ENCODE results near the gene GDPD3. TPM values are rescaled to one million over a fixed set of nuclear protein-coding genes. Genes with fewer than 3 reads are reported as not detected.

The GDPD3 gene
- total RNA-seq, 1 donor from 2014 or later = 1.8 TPM

DNA sequence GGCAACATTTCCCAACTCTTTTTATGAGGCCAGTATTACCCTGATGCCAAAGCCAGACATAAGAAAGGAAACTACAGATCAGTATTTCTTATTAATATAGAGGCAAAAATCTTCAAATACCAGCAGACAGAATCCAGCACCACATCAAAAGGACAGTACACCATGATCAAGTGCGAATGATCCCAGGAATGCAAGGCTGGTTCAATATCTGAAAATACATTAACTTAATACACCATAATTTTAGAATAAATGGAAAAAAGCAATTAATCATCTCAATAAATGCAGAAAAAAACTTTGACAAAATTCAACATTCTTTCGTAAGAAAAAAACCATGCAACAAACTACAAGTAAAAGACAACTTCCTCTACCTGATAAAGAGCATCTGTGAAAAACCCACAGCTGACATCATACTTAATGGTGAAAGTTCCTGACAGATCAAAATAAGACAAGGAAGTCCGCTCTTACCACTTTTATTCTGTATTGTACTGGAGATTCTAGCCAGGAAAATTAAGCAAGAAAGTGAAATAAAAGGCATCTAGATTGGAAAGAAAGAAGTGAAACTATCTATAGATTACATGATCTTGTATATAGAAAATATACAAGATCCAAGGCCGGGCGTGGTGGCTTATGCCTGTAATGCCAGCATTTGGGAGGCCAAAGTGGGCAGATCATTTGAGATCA lies 36.1 kb upstream of the GDPD3 start:
- no peaks in the 10 kb centered on the region for H3K4me1 ChIP-seq (ENCODE audit: insufficient read depth, low read length)
- H3K36me3 Mint-ChIP-seq (ENCODE audit: low read depth, unreplicated experiment) = no peaks in the 10 kb centered on the region
- H3K4me3 ChIP-seq (ENCODE audit: insufficient read depth, low read depth, low read length) = no peak overlapping the region
- FAIRE-seq (no peak), DNase-seq (ENCODE audit: low read depth) (no peak)
- H3K36me3 ChIP-seq (ENCODE audit: insufficient read depth, low read length) = no peaks in the 10 kb centered on the region
- no peaks in the 10 kb centered on the region for H3K4me1 Mint-ChIP-seq (ENCODE audit: low read depth, unreplicated experiment)
- H3K27ac ChIP-seq (ENCODE audit: low read depth, low read length) = no peak overlapping the region
- no peak overlapping the region for H3K9ac ChIP-seq (ENCODE audit: low read length)
- H3K27me3 ChIP-seq (ENCODE audit: insufficient read depth, low read length) = no peaks in the 10 kb centered on the region
- H3K9me3 Mint-ChIP-seq (ENCODE audit: unreplicated experiment) = peaks cover 20% of the 10 kb centered on the region
- TF ChIP-seq EZH2 (IDR thresholded peaks at IDR 0.05; ENCODE audit: insufficient read depth, low read length) = no peak
- TF ChIP-seq, protein P1, sequence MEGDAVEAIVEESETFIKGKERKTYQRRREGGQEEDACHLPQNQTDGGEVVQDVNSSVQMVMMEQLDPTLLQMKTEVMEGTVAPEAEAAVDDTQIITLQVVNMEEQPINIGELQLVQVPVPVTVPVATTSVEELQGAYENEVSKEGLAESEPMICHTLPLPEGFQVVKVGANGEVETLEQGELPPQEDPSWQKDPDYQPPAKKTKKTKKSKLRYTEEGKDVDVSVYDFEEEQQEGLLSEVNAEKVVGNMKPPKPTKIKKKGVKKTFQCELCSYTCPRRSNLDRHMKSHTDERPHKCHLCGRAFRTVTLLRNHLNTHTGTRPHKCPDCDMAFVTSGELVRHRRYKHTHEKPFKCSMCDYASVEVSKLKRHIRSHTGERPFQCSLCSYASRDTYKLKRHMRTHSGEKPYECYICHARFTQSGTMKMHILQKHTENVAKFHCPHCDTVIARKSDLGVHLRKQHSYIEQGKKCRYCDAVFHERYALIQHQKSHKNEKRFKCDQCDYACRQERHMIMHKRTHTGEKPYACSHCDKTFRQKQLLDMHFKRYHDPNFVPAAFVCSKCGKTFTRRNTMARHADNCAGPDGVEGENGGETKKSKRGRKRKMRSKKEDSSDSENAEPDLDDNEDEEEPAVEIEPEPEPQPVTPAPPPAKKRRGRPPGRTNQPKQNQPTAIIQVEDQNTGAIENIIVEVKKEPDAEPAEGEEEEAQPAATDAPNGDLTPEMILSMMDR (IDR thresholded peaks at IDR 0.05; ENCODE audit: insufficient read depth, low read depth, low read length) = no peak
- no peaks in the 10 kb centered on the region for H4K20me1 ChIP-seq (ENCODE audit: insufficient read depth, low read length)
- H3K27ac Mint-ChIP-seq (ENCODE audit: unreplicated experiment) = no peak overlapping the region
- no peak overlapping the region for H3K4me3 Mint-ChIP-seq (ENCODE audit: unreplicated experiment)
- H2AFZ ChIP-seq (ENCODE audit: low read depth, low read length) = no peak overlapping the region
- H3K27me3 Mint-ChIP-seq (ENCODE audit: low read depth, unreplicated experiment) = no peaks in the 10 kb centered on the region
- H3K4me2 ChIP-seq (ENCODE audit: low read length) = no peak overlapping the region
- H3K9me3 ChIP-seq (ENCODE audit: insufficient read depth, low read depth, low read length) = peaks cover 2% of the 10 kb centered on the region
- no peaks in the 10 kb centered on the region for H3K79me2 ChIP-seq (ENCODE audit: insufficient read depth, low read length)

DNA sequence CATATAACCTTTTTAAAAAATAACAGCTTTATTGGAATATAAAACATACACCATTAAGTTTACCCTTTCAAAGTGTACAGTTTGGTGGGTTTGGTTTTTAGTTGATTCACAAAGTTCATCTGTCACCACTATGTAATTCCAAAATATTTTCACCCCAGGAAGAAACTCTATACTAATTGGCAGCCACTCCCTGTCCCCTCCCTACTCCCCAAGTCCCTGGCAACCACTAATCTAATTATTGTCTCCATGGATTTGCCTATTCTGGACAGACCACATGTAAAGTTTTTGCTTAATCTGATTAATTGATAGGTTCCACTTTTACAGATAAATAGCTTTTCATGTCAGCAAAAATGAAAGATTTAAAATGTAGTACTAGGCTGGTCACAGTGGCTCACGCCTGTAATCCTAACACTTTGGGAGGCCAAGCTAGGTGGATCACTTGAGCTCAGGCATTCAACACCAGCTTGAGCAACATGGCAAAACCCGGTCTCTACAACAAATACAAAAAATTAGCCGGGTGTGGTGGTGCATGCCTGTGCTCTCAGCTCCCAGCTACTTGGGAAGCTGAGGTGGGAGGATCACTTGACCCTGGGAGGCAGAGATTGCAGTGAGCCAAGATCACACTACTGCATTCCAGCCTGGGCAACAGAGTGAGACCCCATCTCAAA lies 34.6 kb upstream of the GDPD3 start:
- DNase-seq (ENCODE audit: low read depth) (no peak), FAIRE-seq (no peak)
- no peak overlapping the region for H3K4me3 ChIP-seq (ENCODE audit: insufficient read depth, low read depth, low read length)
- peaks cover 2% of the 10 kb centered on the region for H3K9me3 ChIP-seq (ENCODE audit: insufficient read depth, low read depth, low read length)
- Mint-ChIP-seq H3K27ac (ENCODE audit: unreplicated experiment) (no peak overlapping the region), H3K4me1 (ENCODE audit: low read depth, unreplicated experiment) (no peaks in the 10 kb centered on the region), H3K4me3 (ENCODE audit: unreplicated experiment) (no peak overlapping the region), H3K27me3 (ENCODE audit: low read depth, unreplicated experiment) (no peaks in the 10 kb centered on the region), H3K36me3 (ENCODE audit: low read depth, unreplicated experiment) (no peaks in the 10 kb centered on the region), H3K9me3 (ENCODE audit: unreplicated experiment) (peaks cover 17% of the 10 kb centered on the region)
- H3K27ac ChIP-seq (ENCODE audit: low read depth, low read length) = no peak overlapping the region
- no peaks in the 10 kb centered on the region for H3K79me2 ChIP-seq (ENCODE audit: insufficient read depth, low read length)
- H3K4me1 ChIP-seq (ENCODE audit: insufficient read depth, low read length) = no peaks in the 10 kb centered on the region
- no peaks in the 10 kb centered on the region for H3K36me3 ChIP-seq (ENCODE audit: insufficient read depth, low read length)
- H3K4me2 ChIP-seq (ENCODE audit: low read length) = no peak overlapping the region
- no peak overlapping the region for H2AFZ ChIP-seq (ENCODE audit: low read depth, low read length)
- H3K27me3 ChIP-seq (ENCODE audit: insufficient read depth, low read length) = no peaks in the 10 kb centered on the region
- TF ChIP-seq EZH2 (IDR thresholded peaks at IDR 0.05; ENCODE audit: insufficient read depth, low read length) = no peak
- TF ChIP-seq, protein P1 (IDR thresholded peaks at IDR 0.05; ENCODE audit: insufficient read depth, low read depth, low read length) = no peak
- H4K20me1 ChIP-seq (ENCODE audit: insufficient read depth, low read length) = no peaks in the 10 kb centered on the region
- H3K9ac ChIP-seq (ENCODE audit: low read length) = no peak overlapping the region

DNA sequence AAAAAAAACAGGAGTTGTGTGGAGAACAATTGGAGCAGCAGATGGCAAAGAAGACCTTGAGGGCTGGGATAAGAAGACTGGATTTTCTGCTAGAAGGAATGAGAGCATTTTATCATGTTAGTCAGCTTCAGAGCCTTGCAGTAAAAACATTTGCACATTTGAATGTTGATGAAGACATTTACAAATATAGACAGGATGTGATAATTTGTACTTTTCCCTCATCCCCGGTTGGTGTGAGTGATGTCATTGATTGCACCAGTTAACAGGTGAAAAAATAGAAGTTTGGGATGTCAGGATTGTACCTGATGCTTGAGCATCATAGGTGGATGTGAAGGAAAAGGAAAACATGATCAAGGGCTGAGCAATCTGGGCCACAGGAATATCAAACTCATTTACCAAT lies 32.3 kb upstream of the GDPD3 start:
- Histone ChIP-seq H3K4me1 (ENCODE audit: insufficient read depth, low read length) (no peaks in the 10 kb centered on the region), H3K4me2 (ENCODE audit: low read length) (no peak overlapping the region), H3K9me3 (ENCODE audit: insufficient read depth, low read depth, low read length) (peaks cover 2% of the 10 kb centered on the region), H3K27me3 (ENCODE audit: insufficient read depth, low read length) (no peaks in the 10 kb centered on the region), H3K9ac (ENCODE audit: low read length) (no peak overlapping the region), H3K36me3 (ENCODE audit: insufficient read depth, low read length) (no peaks in the 10 kb centered on the region), H2AFZ (ENCODE audit: low read depth, low read length) (no peak overlapping the region), H3K27ac (ENCODE audit: low read depth, low read length) (no peak overlapping the region), H3K4me3 (ENCODE audit: insufficient read depth, low read depth, low read length) (no peak overlapping the region), H3K79me2 (ENCODE audit: insufficient read depth, low read length) (no peaks in the 10 kb centered on the region), H4K20me1 (ENCODE audit: insufficient read depth, low read length) (no peaks in the 10 kb centered on the region)
- Mint-ChIP-seq H3K27ac (ENCODE audit: unreplicated experiment) (no peak overlapping the region), H3K4me1 (ENCODE audit: low read depth, unreplicated experiment) (no peaks in the 10 kb centered on the region), H3K9me3 (ENCODE audit: unreplicated experiment) (peaks cover 12% of the 10 kb centered on the region), H3K36me3 (ENCODE audit: low read depth, unreplicated experiment) (no peaks in the 10 kb centered on the region), H3K27me3 (ENCODE audit: low read depth, unreplicated experiment) (no peaks in the 10 kb centered on the region), H3K4me3 (ENCODE audit: unreplicated experiment) (no peak overlapping the region)
- no peak for TF ChIP-seq EZH2 (IDR thresholded peaks at IDR 0.05; ENCODE audit: insufficient read depth, low read length)
- TF ChIP-seq, protein P1 (IDR thresholded peaks at IDR 0.05; ENCODE audit: insufficient read depth, low read depth, low read length) = no peak
- DNase-seq (ENCODE audit: low read depth) = no peak
- no peak for FAIRE-seq
